Heart left ventricle (tissue), 16 donors: ENCODE results near the gene POMP. TPM values are rescaled to one million over a fixed set of nuclear protein-coding genes. Genes with fewer than 3 reads are reported as not detected.

Experiments used
- ATAC-seq, 4 donors: fragments of 200-7000 bp; cut with Tn5 transposase; one replicate each; pipeline ENCODE4 v1.9.1; 2020 to 2022; ENCODE audit warnings: moderate library complexity in 4 of 4, mild to moderate bottlenecking in 3 of 4, moderate number of reproducible peaks in 1 of 4
- DNase-seq, 5 donors: peaks; one replicate each; pipeline ENCODE4 v3.0.0-alpha.2; 2020
- H3K27ac ChIP-seq, 12 donors: fragments of 200-600 bp; sonication (generic) in 4 of 12; one replicate each; pipeline versions ENCODE4 v1.5.0 to v1.8.0; 2016 to 2022; ENCODE audit warnings: mild to moderate bottlenecking in 2 of 12
- H3K27me3 ChIP-seq, 9 donors: fragments of 200-600 bp; sonication (generic) in 2 of 9; one replicate each; pipeline versions ENCODE4 v1.5.1 to v1.8.0; 2016 to 2022; ENCODE audit warnings: mild to moderate bottlenecking in 3 of 9
- H3K36me3 ChIP-seq, 9 donors: fragments of 200-600 bp; sonication (generic) in 2 of 9; one replicate each; pipeline versions ENCODE4 v1.5.0 to v1.8.0; 2018 to 2022; ENCODE audit warnings: mild to moderate bottlenecking in 2 of 9
- H3K4me1 ChIP-seq, 12 donors: fragments of 200-600 bp; sonication (generic) in 4 of 12; one replicate each; pipeline versions ENCODE4 v1.5.0 to v1.8.0; 2016 to 2022; ENCODE audit warnings: mild to moderate bottlenecking in 3 of 12
- H3K4me3 ChIP-seq, 12 donors: fragments of 200-600 bp; sonication (generic) in 4 of 12; one replicate each; pipeline versions ENCODE4 v1.5.0 to v1.8.0; 2017 to 2022; ENCODE audit warnings: mild to moderate bottlenecking in 9 of 12, moderate library complexity in 4 of 12
- H3K9me3 ChIP-seq, 12 donors: fragments of 200-600 bp; sonication (generic) in 4 of 12; one replicate each; pipeline versions ENCODE4 v1.5.0 to v1.8.0; 2016 to 2022; ENCODE audit warnings: mild to moderate bottlenecking in 1 of 12
- POLR2A ChIP-seq, 2 donors: fragments of 450-650 bp; IDR thresholded peaks; one replicate each; pipeline ENCODE4 v1.6.1; 2017; ENCODE audit warnings: antibody characterized with exemption in 2 of 2, mild to moderate bottlenecking in 2 of 2, moderate library complexity in 2 of 2
- WGBS, 4 donors: extraction: QIAGEN DNeasy Blood & Tissue Kit in 2 of 4; methylation state at CpG; one replicate each; pipeline versions ENCODE4 v1.1.5 to v1.1.7; 2013 to 2018; 5-methylcytosine and 5-hydroxymethylcytosine counted together
- intact Hi-C, 10 donors: fragments of 100-400 bp; cut with DNase I; formaldehyde crosslinking; loops; one replicate each; pipeline versions ENCODE4 v1.11.1 to v1.14.2; 2022
- polyA plus RNA-seq, 2 donors: library from polyadenylated mRNA; stranded (reverse); fragments of 200-250 nt; gene quantifications; one replicate each; pipeline ENCODE4 v1.2.3, GENCODE V29; 2013
- total RNA-seq, 9 donors: library from RNA; depleted of rRNA in 2 of 9; stranded (reverse); fragments of >200 nt in 2 of 9; fragmentation: NEBNext Ultra II Directional in 3 of 9; extraction: Animal tissue kit (Norgen Biotek cat#: 25700) in 3 of 9; gene quantifications; one replicate each; pipeline versions ENCODE4 v1.1.0 to v1.2.4, GENCODE V29; 2016 to 2023
- TF ChIP-seq, protein P1 (sequence below), 12 donors: fragments of 200-600 bp; sonication (generic) in 4 of 12; IDR thresholded peaks; one replicate each; pipeline versions ENCODE4 v1.5.0 to v1.8.0; 2018 to 2022; ENCODE audit warnings: antibody characterized with exemption in 12 of 12, mild to moderate bottlenecking in 5 of 12
- donor health status: ischemic (EF 13 %, LVEDD 7.1; RV severe dilation, severe dysfunction).
- donor health status: healthy with polysubstance abuse.
- donor health status: DM: no; HTN: yes; CAD: no.
- donor health status: DM: no; HTN: no; CAD: no.
- donor health status: ischemic (EF 25% LVEDD 6.9; RV normal size, moderate dysfunction).
- donor health status: ischemic (EF 25% LVEDD 5.7; RV mildly dilated, moderate dysfunction).
- donor health status: healthy.
- donor health status: DM: yes; HTN: yes; CAD: no.
- donor health status: ischemic (EF 35%, LVEDD 5.7; RV mildly dilated, moderate dysfunction).
- donor health status: nonischemic (EF 11% LVEDD 7.7; RV severe dilation, severe dysfunction).
- donor health status: DM: yes; HTN: yes; CAD: no.
- donor health status: PGD.
- donor health status: ischemic (EF 29% LVEDD 5.4; RV normal size, mild dysfunction).
- donor health status: nonischemic (EF 23%, LVEDD 6.1; RV moderate dilation, normal function).

POMP gene
- total and polyA plus RNA-seq, 11 donors, result 87.8 to 149 (median 102) TPM

DNA sequence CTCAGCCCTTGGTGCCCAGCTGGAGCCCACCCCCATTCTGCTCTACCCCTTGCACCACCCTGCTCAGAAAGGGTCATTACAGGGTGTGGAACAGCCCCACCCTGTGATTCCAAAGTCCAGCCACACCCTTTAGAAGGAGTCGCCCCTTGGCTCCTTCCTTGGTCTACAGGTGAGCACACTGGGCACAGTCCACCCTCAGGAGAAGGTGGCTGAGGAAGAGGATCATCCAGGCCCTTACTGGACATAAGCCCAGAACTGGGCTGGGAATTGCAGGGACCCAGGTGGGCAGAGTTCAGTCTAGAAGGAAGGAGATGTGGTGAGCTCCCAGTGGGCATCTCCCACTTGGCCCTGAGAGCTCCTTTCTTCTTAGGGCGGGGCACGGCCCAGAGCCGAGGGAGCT is 51.2 kb downstream of the POMP start:
- Histone ChIP-seq H3K4me3 (no peak overlapping the region), H3K9me3 (no peaks in the 10 kb centered on the region), H3K27me3 (no peaks in the 10 kb centered on the region), H3K36me3 (peaks cover 0 to 67% (median 13%) of the 10 kb centered on the region in 9 donors), H3K4me1 (peaks cover 0 to 28% (median 1%) of the 10 kb centered on the region in 12 donors), H3K27ac (no peak overlapping the region)
- no peak for TF ChIP-seq POLR2A (IDR thresholded peaks at IDR 0.05)
- TF ChIP-seq, protein P1, sequence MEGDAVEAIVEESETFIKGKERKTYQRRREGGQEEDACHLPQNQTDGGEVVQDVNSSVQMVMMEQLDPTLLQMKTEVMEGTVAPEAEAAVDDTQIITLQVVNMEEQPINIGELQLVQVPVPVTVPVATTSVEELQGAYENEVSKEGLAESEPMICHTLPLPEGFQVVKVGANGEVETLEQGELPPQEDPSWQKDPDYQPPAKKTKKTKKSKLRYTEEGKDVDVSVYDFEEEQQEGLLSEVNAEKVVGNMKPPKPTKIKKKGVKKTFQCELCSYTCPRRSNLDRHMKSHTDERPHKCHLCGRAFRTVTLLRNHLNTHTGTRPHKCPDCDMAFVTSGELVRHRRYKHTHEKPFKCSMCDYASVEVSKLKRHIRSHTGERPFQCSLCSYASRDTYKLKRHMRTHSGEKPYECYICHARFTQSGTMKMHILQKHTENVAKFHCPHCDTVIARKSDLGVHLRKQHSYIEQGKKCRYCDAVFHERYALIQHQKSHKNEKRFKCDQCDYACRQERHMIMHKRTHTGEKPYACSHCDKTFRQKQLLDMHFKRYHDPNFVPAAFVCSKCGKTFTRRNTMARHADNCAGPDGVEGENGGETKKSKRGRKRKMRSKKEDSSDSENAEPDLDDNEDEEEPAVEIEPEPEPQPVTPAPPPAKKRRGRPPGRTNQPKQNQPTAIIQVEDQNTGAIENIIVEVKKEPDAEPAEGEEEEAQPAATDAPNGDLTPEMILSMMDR (IDR thresholded peaks at IDR 0.05), result no peak
- peak in 1 of 4 donors; percentile 32 for ATAC-seq
- DNase-seq, result no peak
- 81 to 93% (median 89%) methylated on average over 4 of the region's 4 CpGs for WGBS, 4 donors
- intact Hi-C loops, result loop anchor here in 1 of 10 donors (10.0 kb wide), 1 partner anchor 45 kb away; no protein-coding TSS in a partner anchor

DNA sequence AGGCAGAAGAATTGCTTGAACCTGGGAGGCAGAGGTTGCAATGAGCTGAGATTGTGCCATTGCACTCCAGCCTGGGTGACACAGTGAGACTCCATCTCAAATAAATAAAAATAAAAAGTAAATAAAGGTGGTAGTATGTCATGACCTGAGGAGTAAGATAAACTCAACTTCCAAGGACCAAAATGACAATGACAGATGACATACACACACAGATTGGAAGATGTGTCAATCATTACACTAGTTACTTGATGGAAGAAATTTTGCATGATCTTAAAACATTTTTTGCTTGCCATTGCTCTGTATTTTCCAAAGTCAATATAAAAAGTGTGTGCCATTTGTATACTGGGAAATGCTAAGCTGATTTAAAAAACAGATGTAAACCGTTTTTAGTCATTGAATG is 55.7 kb downstream of the POMP start:
- Histone ChIP-seq H3K4me3 (no peak overlapping the region), H3K4me1 (peaks cover 0 to 35% (median 29%) of the 10 kb centered on the region in 12 donors), H3K36me3 (peaks cover 0 to 41% (median 11%) of the 10 kb centered on the region in 9 donors), H3K27me3 (no peaks in the 10 kb centered on the region), H3K27ac (peak overlapping the region in 5 of 12 donors; percentile 17 to 100 (median 99)), H3K9me3 (no peaks in the 10 kb centered on the region)
- ATAC-seq, result no peak
- no peak for TF ChIP-seq POLR2A (IDR thresholded peaks at IDR 0.05)
- TF ChIP-seq, protein P1 (IDR thresholded peaks at IDR 0.05), result no peak
- DNase-seq, result no peak
- intact Hi-C loops, result loop anchor here in 4 of 10 donors (5.0 to 10.0 kb wide), 5 partner anchors 38 to 577 kb away; partner anchors contain the start of gene PAN3 (in 1 of the 4)
- WGBS, 4 donors, result 55 to 75% (median 67%) methylated on average over 1 of the region's 1 CpG

DNA sequence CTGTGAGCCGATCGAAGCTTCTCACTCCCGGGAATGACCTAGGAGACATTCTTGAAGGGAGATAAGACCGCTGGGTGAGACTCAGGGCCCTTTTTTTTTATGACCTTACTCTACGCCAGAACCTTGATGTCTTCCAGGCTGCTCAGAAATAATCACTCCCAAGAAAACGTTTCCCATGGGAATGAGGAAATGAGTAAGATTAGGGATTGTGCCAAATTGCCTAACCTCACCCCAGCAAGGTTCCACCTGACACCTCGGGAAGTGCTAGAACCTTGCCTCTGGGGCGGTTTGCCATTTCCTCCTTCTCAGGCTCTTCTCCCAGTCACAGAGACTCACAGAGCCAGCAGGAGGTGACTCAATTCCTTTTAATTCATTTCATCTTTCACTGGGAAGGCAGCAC is 57.6 kb downstream of the POMP start:
- intact Hi-C loops, result loop anchor here in 4 of 10 donors (5.0 to 10.0 kb wide), 5 partner anchors 36 to 579 kb away; partner anchors contain the start of gene PAN3 (in 1 of the 4)
- DNase-seq, result peak in 4 of 5 donors; percentile 48 to 78 (median 68)

DNA sequence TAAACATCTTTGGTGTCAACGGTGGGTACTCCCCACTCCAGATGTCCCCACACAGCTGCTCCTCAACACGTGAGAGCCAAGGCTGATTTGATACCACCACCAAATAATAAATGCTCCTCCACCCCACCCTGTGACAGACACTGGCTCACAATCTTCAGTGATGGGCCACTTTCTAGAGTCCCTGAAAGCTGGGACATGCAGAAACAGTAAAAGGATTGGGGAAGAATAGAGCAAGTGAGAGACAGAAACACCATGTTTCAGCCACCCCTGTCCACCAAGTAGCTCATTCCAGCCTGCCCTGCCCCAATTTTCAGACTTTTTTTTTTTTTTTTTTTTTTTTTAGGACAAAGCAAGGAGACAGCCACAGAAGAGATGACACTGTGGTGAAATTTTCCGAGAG is 58.2 kb downstream of the POMP start:
- intact Hi-C loops, result loop anchor here in 4 of 10 donors (5.0 to 10.0 kb wide), 5 partner anchors 35 to 580 kb away; partner anchors contain the start of gene PAN3 (in 1 of the 4)
- ATAC-seq (no peak), DNase-seq (no peak)
- Histone ChIP-seq H3K4me3 (peak overlapping the region in 3 of 12 donors; percentile 68 to 87 (median 84)), H3K27ac (peak overlapping the region in 11 of 12 donors; percentile 30 to 100 (median 99)), H3K27me3 (no peaks in the 10 kb centered on the region), H3K36me3 (peaks cover 0 to 20% (median 0%) of the 10 kb centered on the region in 9 donors), H3K9me3 (no peaks in the 10 kb centered on the region), H3K4me1 (peaks cover 0 to 36% (median 29%) of the 10 kb centered on the region in 12 donors)
- TF ChIP-seq, protein P1 (IDR thresholded peaks at IDR 0.05), result no peak
- TF ChIP-seq POLR2A (IDR thresholded peaks at IDR 0.05), result no peak
- 59 to 75% (median 71%) methylated on average over 3 of the region's 3 CpGs for WGBS, 4 donors

More for the DNA sequence above, 57.6 kb downstream of the POMP start:
- Histone ChIP-seq H3K9me3 (no peaks in the 10 kb centered on the region), H3K4me3 (peak overlapping the region in 7 of 12 donors; percentile 3 to 27 (median 13)), H3K27ac (peak overlapping the region in 11 of 12 donors; percentile 30 to 100 (median 99)), H3K27me3 (no peaks in the 10 kb centered on the region), H3K4me1 (peaks cover 0 to 36% (median 29%) of the 10 kb centered on the region in 12 donors), H3K36me3 (peaks cover 0 to 25% (median 0%) of the 10 kb centered on the region in 9 donors)
- 13 to 34% (median 22%) methylated on average over 8 of the region's 8 CpGs for WGBS, 4 donors
- no peak for TF ChIP-seq POLR2A (IDR thresholded peaks at IDR 0.05)
- TF ChIP-seq, protein P1 (IDR thresholded peaks at IDR 0.05), result no peak
- ATAC-seq, result peak in 2 of 4 donors; percentile 19 to 52
